HepG2 (cell line): ENCODE measurements around the gene ELP2. TPM values are rescaled to one million over a fixed set of nuclear protein-coding genes. Genes with fewer than 3 reads are reported as not detected.

ENCODE experiments used
- ATM ChIP-seq: fragments of 450-650 bp; IDR thresholded peaks from 2 replicates; pipeline ENCODE4 v1.7.1; 2017; ENCODE audit warnings: mild to moderate bottlenecking, borderline replicate concordance
- CREM ChIP-seq, 2 experiments: sonication (generic) in 1 of 2; formaldehyde crosslinking in 1 of 2; IDR thresholded peaks; 2 replicates each; pipeline versions ENCODE4 v1.4.0 to v1.6.1; 2016 to 2020; ENCODE audit warnings: antibody characterized with exemption in 1 of 2, mild to moderate bottlenecking in 1 of 2, missing genetic modification reagents in 1 of 2
- ELF1 ChIP-seq: sonication (generic); formaldehyde crosslinking; IDR thresholded peaks from 2 replicates; pipeline ENCODE4 v1.4.0; 2020; ENCODE audit warnings: missing genetic modification reagents
- HOXA7 ChIP-seq: sonication (generic); formaldehyde crosslinking; IDR thresholded peaks from 2 replicates; pipeline ENCODE4 v1.8.1; 2022; ENCODE audit warnings: mild to moderate bottlenecking, missing genetic modification reagents, moderate library complexity
- IKZF4 ChIP-seq: sonication (generic); formaldehyde crosslinking; IDR thresholded peaks from 2 replicates; pipeline ENCODE4 v1.5.1; 2020; ENCODE audit warnings: borderline replicate concordance, mild to moderate bottlenecking, low read depth, missing genetic modification reagents; ENCODE audit errors: not compliant biosample characterization
- KDM1A ChIP-seq: IDR thresholded peaks from 2 replicates; pipeline ENCODE4 v1.6.1; 2016; ENCODE audit warnings: missing compliant biosample characterization
- PITX1 ChIP-seq: sonication (generic); formaldehyde crosslinking; IDR thresholded peaks from 2 replicates; pipeline ENCODE4 v1.5.1; 2020; ENCODE audit warnings: mild to moderate bottlenecking, missing genetic modification reagents
- RFX5 ChIP-seq: IDR thresholded peaks from 2 replicates; pipeline ENCODE4 v1.6.1; 2011; ENCODE audit warnings: low read depth, low read length, improper control_type of control experiment
- SETDB1 ChIP-seq: sonication (generic); formaldehyde crosslinking; IDR thresholded peaks from 2 replicates; pipeline ENCODE4 v1.5.1; 2020; ENCODE audit warnings: missing genetic modification reagents, mild to moderate bottlenecking, borderline replicate concordance
- SMARCE1 ChIP-seq: fragments of 450-650 bp; IDR thresholded peaks from 2 replicates; pipeline ENCODE4 v1.6.1; 2017; ENCODE audit warnings: borderline replicate concordance
- SNRNP70 ChIP-seq: fragments of 200-400 bp; formaldehyde crosslinking; IDR thresholded peaks from 2 replicates; pipeline ENCODE4 v1.6.1; 2017; ENCODE audit warnings: mild to moderate bottlenecking, low read depth, low read length, moderate library complexity
- SRY ChIP-seq: sonication (generic); formaldehyde crosslinking; IDR thresholded peaks from 2 replicates; pipeline ENCODE4 v1.8.0; 2022; ENCODE audit warnings: mild to moderate bottlenecking, missing genetic modification reagents
- TERF1 ChIP-seq: sonication (generic); formaldehyde crosslinking; IDR thresholded peaks from 2 replicates; pipeline ENCODE4 v1.8.0; 2022; ENCODE audit warnings: mild to moderate bottlenecking, missing genetic modification reagents, moderate library complexity
- ZBTB8A ChIP-seq: sonication (generic); formaldehyde crosslinking; IDR thresholded peaks from 2 replicates; pipeline ENCODE4 v1.4.0; 2020; ENCODE audit warnings: mild to moderate bottlenecking, low read depth, missing genetic modification reagents, borderline replicate concordance
- ZC3H13 ChIP-seq: sonication (generic); formaldehyde crosslinking; IDR thresholded peaks from 2 replicates; pipeline ENCODE4 v1.8.1; 2023; ENCODE audit warnings: mild to moderate bottlenecking, missing genetic modification reagents, moderate library complexity
- ZFP36L1 ChIP-seq: sonication (generic); formaldehyde crosslinking; IDR thresholded peaks from 2 replicates; pipeline ENCODE4 v1.8.0; 2022; ENCODE audit warnings: mild to moderate bottlenecking, missing genetic modification reagents, moderate library complexity
- ZHX1 ChIP-seq: sonication (generic); formaldehyde crosslinking; IDR thresholded peaks from 2 replicates; pipeline ENCODE4 v1.8.1; 2022; ENCODE audit warnings: low read depth, mild to moderate bottlenecking, missing genetic modification reagents
- ZNF20 ChIP-seq: sonication (generic); formaldehyde crosslinking; IDR thresholded peaks from 2 replicates; pipeline ENCODE4 v1.4.0; 2020; ENCODE audit warnings: mild to moderate bottlenecking, moderate library complexity, missing genetic modification reagents
- ZNF207 ChIP-seq: fragments of 450-650 bp; IDR thresholded peaks from 2 replicates; pipeline ENCODE4 v1.6.1; 2016; ENCODE audit warnings: antibody characterized with exemption, borderline replicate concordance
- ZNF430 ChIP-seq: sonication (generic); formaldehyde crosslinking; IDR thresholded peaks from 2 replicates; pipeline ENCODE4 v1.9.0; 2021; ENCODE audit warnings: mild to moderate bottlenecking, missing genetic modification reagents
- ZNF432 ChIP-seq: sonication (generic); formaldehyde crosslinking; IDR thresholded peaks from 2 replicates; pipeline ENCODE4 v1.5.0; 2020; ENCODE audit warnings: missing genetic modification reagents, mild to moderate bottlenecking, borderline replicate concordance
- ZNF512 ChIP-seq: sonication (generic); formaldehyde crosslinking; IDR thresholded peaks from 2 replicates; pipeline ENCODE4 v1.4.0; 2020; ENCODE audit warnings: mild to moderate bottlenecking, missing genetic modification reagents
- ZNF576 ChIP-seq: sonication (generic); formaldehyde crosslinking; IDR thresholded peaks from 2 replicates; pipeline ENCODE4 v1.4.0; 2020; ENCODE audit warnings: mild to moderate bottlenecking, missing genetic modification reagents
- ZNF740 ChIP-seq: sonication (generic); formaldehyde crosslinking; IDR thresholded peaks from 2 replicates; pipeline ENCODE4 v1.4.0; 2020; ENCODE audit warnings: missing genetic modification reagents
- polyA plus RNA-seq, 8 experiments: library from polyadenylated mRNA; depleted of rRNA in 3 of 8; stranded (reverse) in 7 of 8; unstranded in 1 of 8; fragments of >200 nt; fragmentation: Illumina TruSeq in 4 of 8; extraction: Trizol in 4 of 8; gene quantifications; 2 replicates each; pipeline versions ENCODE4 v1.2.1 to v1.2.3, GENCODE V29; 2011 to 2016; ENCODE audit warnings: low read depth in 4 of 8, missing spikeins in 1 of 8, mixed read lengths in 1 of 8; ENCODE audit not compliant: insufficient read depth in 1 of 8
- total RNA-seq, 5 experiments: library from RNA; depleted of rRNA; stranded (reverse); fragments of >200 nt; fragmentation: Illumina TruSeq; extraction: Trizol; gene quantifications; 2 replicates each; pipeline ENCODE4 v1.2.3, GENCODE V29; 2016; ENCODE audit warnings: low read depth in 1 of 5

ELP2 gene
- total and polyA plus RNA-seq, 2 of the 13 experiments (the other 11 are each of a cell fraction or from before 2014, with no cell fraction given), result 98.7 to 100 TPM

- TF ChIP-seq TERF1 (CRISPR knock-in tag) (no peak), ZC3H13 (CRISPR knock-in tag) (peak; percentile 71), ZNF512 (no peak), HOXA7 (CRISPR knock-in tag) (0 out of 2 replicates have a peak, but pooled peaks have one; percentile 7), IKZF4 (CRISPR knock-in tag) (peak; percentile 45), SETDB1 (CRISPR knock-in tag) (no peak), SRY (CRISPR knock-in tag) (peak; percentile 47; the same call in 1 of the 2 replicates), CREM (IDR thresholded peaks at IDR 0.05) (peak; percentile 72), CREM (CRISPR knock-in tag; IDR thresholded peaks at IDR 0.05) (no peak), ZNF207 (no peak), ZNF576 (CRISPR knock-in tag) (0 out of 2 replicates have a peak, but pooled peaks have one; percentile 55), ZBTB8A (CRISPR knock-in tag) (no peak), KDM1A (CRISPR knock-in tag) (no peak), ZNF430 (CRISPR knock-in tag) (peak; percentile 65; the same call in 1 of the 2 replicates), ZNF740 (CRISPR knock-in tag) (no peak; the same call in 1 of the 2 replicates), ELF1 (CRISPR knock-in tag) (peak; percentile 85), RFX5 (no peak), ZFP36L1 (CRISPR knock-in tag) (no peak; the same call in 1 of the 2 replicates), ZNF432 (no peak), SNRNP70 (no peak), PITX1 (no peak; the same call in 1 of the 2 replicates), ZNF20 (CRISPR knock-in tag) (no peak), ZHX1 (no peak; the same call in 1 of the 2 replicates), ATM (no peak), SMARCE1 (no peak)
Observed at GRCh38 chr18:36129300-36130038, at the start of gene ELP2, which contains the start of gene SLC39A6 (continued).
